Measurements from ENCODE around the gene ZAP70.
A peak's percentile ranks its signal among the peaks of the same experiment; 100 is the strongest.

The ZAP70 gene

GRCh38 chr2:97770445-97770844 lies 57.1 kb downstream of the ZAP70 start:
- Histone ChIP-seq H3K79me2 (ENCODE audit: insufficient read depth, low read length) (no peaks in the 10 kb centered on the region), H3K4me2 (ENCODE audit: low read depth, low read length, poor library complexity, severe bottlenecking) (no peak overlapping the region)

GRCh38 chr2:97774425-97774824 lies 61.0 kb downstream of the ZAP70 start:
- Histone ChIP-seq H3K4me1 (ENCODE audit: insufficient read depth, low read length, poor library complexity, severe bottlenecking) (no peaks in the 10 kb centered on the region), H3K9ac (ENCODE audit: low read depth, low read length, poor library complexity, severe bottlenecking) (no peak overlapping the region), H3F3A (ENCODE audit: low read depth) (no peaks in the 10 kb centered on the region), H3K4me2 (ENCODE audit: low read depth, low read length, poor library complexity, severe bottlenecking) (no peak overlapping the region), H2AFZ (ENCODE audit: low read length) (no peak overlapping the region), H3K9me2 (replicated peaks; ENCODE audit: low read depth, low read length) (no peaks in the 10 kb centered on the region), H3K9me3 (ENCODE audit: insufficient read depth, low read depth, low read length) (no peaks in the 10 kb centered on the region), H3K4me3 (ENCODE audit: low read length, poor library complexity, severe bottlenecking) (no peak overlapping the region), H4K20me1 (ENCODE audit: insufficient read depth, low read length, poor library complexity, severe bottlenecking) (no peaks in the 10 kb centered on the region), H3K36me3 (ENCODE audit: insufficient read depth, low read length) (peaks cover 15% of the 10 kb centered on the region; the same call in 1 of the 2 replicates), H3K27me3 (ENCODE audit: insufficient read depth, low read length, poor library complexity, severe bottlenecking) (no peaks in the 10 kb centered on the region), H3K79me2 (ENCODE audit: insufficient read depth, low read length) (no peaks in the 10 kb centered on the region)
- TF ChIP-seq EZH2phosphoT487 (IDR thresholded peaks at IDR 0.05; ENCODE audit: borderline replicate concordance) (no peak), CTCF (conservative IDR thresholded peaks at IDR 0.05; ENCODE audit: low read length) (peak; percentile 60)

More at GRCh38 chr2:97770445-97770844, 57.1 kb downstream of the ZAP70 start:
- Histone ChIP-seq H3K9me2 (replicated peaks; ENCODE audit: low read depth, low read length) (no peaks in the 10 kb centered on the region), H3K4me3 (ENCODE audit: low read length, poor library complexity, severe bottlenecking) (no peak overlapping the region), H4K20me1 (ENCODE audit: insufficient read depth, low read length, poor library complexity, severe bottlenecking) (no peaks in the 10 kb centered on the region), H3K27me3 (ENCODE audit: insufficient read depth, low read length, poor library complexity, severe bottlenecking) (no peaks in the 10 kb centered on the region), H3K9ac (ENCODE audit: low read depth, low read length, poor library complexity, severe bottlenecking) (no peak overlapping the region), H3F3A (ENCODE audit: low read depth) (no peaks in the 10 kb centered on the region), H3K36me3 (ENCODE audit: insufficient read depth, low read length) (peaks cover 18% of the 10 kb centered on the region; the same call in 1 of the 2 replicates), H3K4me1 (ENCODE audit: insufficient read depth, low read length, poor library complexity, severe bottlenecking) (peaks cover 11% of the 10 kb centered on the region), H3K9me3 (ENCODE audit: insufficient read depth, low read depth, low read length) (no peaks in the 10 kb centered on the region), H2AFZ (ENCODE audit: low read length) (no peak overlapping the region)
- no peak for TF ChIP-seq EZH2phosphoT487 (IDR thresholded peaks at IDR 0.05; ENCODE audit: borderline replicate concordance)
- TF ChIP-seq CTCF (conservative IDR thresholded peaks at IDR 0.05; ENCODE audit: low read length), result no peak

GRCh38 chr2:97775074-97775473 lies 61.7 kb downstream of the ZAP70 start:
- Histone ChIP-seq H3K36me3 (ENCODE audit: insufficient read depth, low read length) (peaks cover 15% of the 10 kb centered on the region; the same call in 1 of the 2 replicates), H3F3A (ENCODE audit: low read depth) (no peaks in the 10 kb centered on the region), H3K4me1 (ENCODE audit: insufficient read depth, low read length, poor library complexity, severe bottlenecking) (no peaks in the 10 kb centered on the region), H3K79me2 (ENCODE audit: insufficient read depth, low read length) (no peaks in the 10 kb centered on the region), H2AFZ (ENCODE audit: low read length) (no peak overlapping the region), H3K9ac (ENCODE audit: low read depth, low read length, poor library complexity, severe bottlenecking) (no peak overlapping the region), H3K4me3 (ENCODE audit: low read length, poor library complexity, severe bottlenecking) (no peak overlapping the region), H4K20me1 (ENCODE audit: insufficient read depth, low read length, poor library complexity, severe bottlenecking) (no peaks in the 10 kb centered on the region), H3K27me3 (ENCODE audit: insufficient read depth, low read length, poor library complexity, severe bottlenecking) (no peaks in the 10 kb centered on the region), H3K4me2 (ENCODE audit: low read depth, low read length, poor library complexity, severe bottlenecking) (no peak overlapping the region), H3K9me3 (ENCODE audit: insufficient read depth, low read depth, low read length) (no peaks in the 10 kb centered on the region), H3K9me2 (replicated peaks; ENCODE audit: low read depth, low read length) (no peaks in the 10 kb centered on the region)
- TF ChIP-seq EZH2phosphoT487 (IDR thresholded peaks at IDR 0.05; ENCODE audit: borderline replicate concordance) (no peak), CTCF (conservative IDR thresholded peaks at IDR 0.05; ENCODE audit: low read length) (no peak)

Measured in Loucy (cell line).